ENCODE results near the gene ARHGAP8. TPM values are rescaled to one million over a fixed set of nuclear protein-coding genes. Genes with fewer than 3 reads are reported as not detected.
"Not testable (repeated sequence)": the region's sequence is repeated elsewhere in the genome, so short reads cannot be mapped to it uniquely, and the experiment has no call there.

ARHGAP8 gene
- total RNA-seq, 4 donors from 2014 or later: 1.7 to 5.7 (median 3.0) TPM

DNA sequence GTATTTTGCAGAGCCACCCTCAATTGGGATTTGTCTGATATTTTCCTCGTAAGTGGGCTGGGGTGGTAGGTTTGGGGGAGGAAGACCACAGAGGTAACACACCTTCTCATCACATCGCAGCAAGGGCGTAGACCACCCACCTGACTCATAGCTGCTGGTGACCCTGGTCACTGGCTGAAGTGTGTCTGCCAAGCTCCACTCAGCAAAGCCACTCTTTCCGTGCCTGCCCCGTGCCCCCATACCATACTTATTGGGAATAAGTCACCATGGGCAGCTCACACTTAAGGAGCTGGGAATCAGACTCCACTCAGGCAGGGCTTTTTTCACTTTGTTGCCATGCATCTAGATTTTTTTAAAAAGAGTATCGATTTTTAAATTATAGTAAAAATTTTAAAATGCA, 145.9 kb downstream of the ARHGAP8 start:
- Histone ChIP-seq H3K27me3 (no peaks in the 10 kb centered on the region), H3K4me3 (no peak overlapping the region), H3K4me1 (no peaks in the 10 kb centered on the region), H3K9me3 (peaks cover 0 to 33% (median 4%) of the 10 kb centered on the region in 4 donors), H3K36me3 (peaks cover 0 to 18% (median 0%) of the 10 kb centered on the region in 3 donors), H3K27ac (no peak overlapping the region)
- DNase-seq (ENCODE audit: low spot score in 2 of 2): no peak
- WGBS, 2 donors: 92 to 97% methylated on average over 6 of the region's 6 CpGs
- TF ChIP-seq EP300 (IDR thresholded peaks at IDR 0.05) (no peak), POLR2A (IDR thresholded peaks at IDR 0.05) (no peak)
- TF ChIP-seq, protein P1, sequence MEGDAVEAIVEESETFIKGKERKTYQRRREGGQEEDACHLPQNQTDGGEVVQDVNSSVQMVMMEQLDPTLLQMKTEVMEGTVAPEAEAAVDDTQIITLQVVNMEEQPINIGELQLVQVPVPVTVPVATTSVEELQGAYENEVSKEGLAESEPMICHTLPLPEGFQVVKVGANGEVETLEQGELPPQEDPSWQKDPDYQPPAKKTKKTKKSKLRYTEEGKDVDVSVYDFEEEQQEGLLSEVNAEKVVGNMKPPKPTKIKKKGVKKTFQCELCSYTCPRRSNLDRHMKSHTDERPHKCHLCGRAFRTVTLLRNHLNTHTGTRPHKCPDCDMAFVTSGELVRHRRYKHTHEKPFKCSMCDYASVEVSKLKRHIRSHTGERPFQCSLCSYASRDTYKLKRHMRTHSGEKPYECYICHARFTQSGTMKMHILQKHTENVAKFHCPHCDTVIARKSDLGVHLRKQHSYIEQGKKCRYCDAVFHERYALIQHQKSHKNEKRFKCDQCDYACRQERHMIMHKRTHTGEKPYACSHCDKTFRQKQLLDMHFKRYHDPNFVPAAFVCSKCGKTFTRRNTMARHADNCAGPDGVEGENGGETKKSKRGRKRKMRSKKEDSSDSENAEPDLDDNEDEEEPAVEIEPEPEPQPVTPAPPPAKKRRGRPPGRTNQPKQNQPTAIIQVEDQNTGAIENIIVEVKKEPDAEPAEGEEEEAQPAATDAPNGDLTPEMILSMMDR (IDR thresholded peaks at IDR 0.05): no peak

DNA sequence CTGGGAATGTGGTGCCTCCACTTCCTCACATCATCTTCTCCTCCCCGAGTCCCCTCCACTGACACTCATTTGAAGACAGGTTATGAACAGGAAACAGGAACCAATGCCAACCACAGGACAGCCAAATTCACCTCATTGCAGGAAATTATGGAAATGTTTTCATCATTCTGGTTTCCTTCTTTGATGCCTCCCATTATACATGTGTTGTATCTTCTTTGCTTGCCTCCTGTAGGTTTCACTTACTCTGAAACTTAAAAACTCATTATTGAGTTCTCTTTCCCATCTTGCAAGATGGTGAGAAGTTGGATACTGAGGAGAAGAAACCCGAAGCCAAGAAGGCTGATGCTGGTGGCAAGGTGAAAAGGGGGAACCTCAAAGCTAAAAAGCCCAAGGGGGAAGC, 148.9 kb downstream of the ARHGAP8 start:
- H3K4me1 ChIP-seq: no peaks in the 10 kb centered on the region
- no peaks in the 10 kb centered on the region for H3K27me3 ChIP-seq
- TF ChIP-seq POLR2A (IDR thresholded peaks at IDR 0.05): no peak
- TF ChIP-seq, protein P1 (IDR thresholded peaks at IDR 0.05): no peak
- no peak for TF ChIP-seq EP300 (IDR thresholded peaks at IDR 0.05)
- no peak overlapping the region for H3K4me3 ChIP-seq
- 82 to 88% methylated on average over 2 of the region's 2 CpGs for WGBS, 2 donors
- no peak for DNase-seq (ENCODE audit: low spot score in 2 of 2)
- peaks cover 0 to 33% (median 4%) of the 10 kb centered on the region in 4 donors for H3K9me3 ChIP-seq
- H3K27ac ChIP-seq: no peak overlapping the region
- peaks cover 0 to 15% (median 0%) of the 10 kb centered on the region in 3 donors for H3K36me3 ChIP-seq

DNA sequence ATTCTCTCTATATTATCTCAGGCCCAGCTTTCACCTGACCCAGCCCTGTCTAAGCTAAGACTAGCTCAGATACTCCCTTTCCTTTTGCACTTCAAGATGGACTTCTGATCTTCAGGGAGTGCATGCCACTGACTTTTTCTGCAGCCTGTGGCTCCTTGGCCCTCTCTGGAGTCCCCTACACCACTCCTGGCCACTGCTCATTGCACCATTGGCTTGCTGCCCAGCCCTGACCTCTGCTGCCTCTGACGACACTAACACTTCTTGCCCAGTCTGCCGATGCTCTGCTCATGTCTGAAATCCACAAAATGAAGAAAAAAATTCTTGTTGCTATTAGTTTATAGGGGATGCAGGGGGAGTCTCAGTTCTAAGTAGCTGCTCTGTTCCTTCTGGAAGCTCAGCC, 150.8 kb downstream of the ARHGAP8 start:
- H3K9me3 ChIP-seq: peaks cover 0 to 33% (median 4%) of the 10 kb centered on the region in 4 donors
- peaks cover 0 to 32% (median 0%) of the 10 kb centered on the region in 3 donors for H3K36me3 ChIP-seq
- not testable (repeated sequence) for H3K27ac ChIP-seq; H3K27me3 ChIP-seq; H3K4me1 ChIP-seq; H3K4me3 ChIP-seq; DNase-seq (ENCODE audit: low spot score in 2 of 2)
- 11 to 18% methylated on average over 2 of the region's 2 CpGs for WGBS, 2 donors

DNA sequence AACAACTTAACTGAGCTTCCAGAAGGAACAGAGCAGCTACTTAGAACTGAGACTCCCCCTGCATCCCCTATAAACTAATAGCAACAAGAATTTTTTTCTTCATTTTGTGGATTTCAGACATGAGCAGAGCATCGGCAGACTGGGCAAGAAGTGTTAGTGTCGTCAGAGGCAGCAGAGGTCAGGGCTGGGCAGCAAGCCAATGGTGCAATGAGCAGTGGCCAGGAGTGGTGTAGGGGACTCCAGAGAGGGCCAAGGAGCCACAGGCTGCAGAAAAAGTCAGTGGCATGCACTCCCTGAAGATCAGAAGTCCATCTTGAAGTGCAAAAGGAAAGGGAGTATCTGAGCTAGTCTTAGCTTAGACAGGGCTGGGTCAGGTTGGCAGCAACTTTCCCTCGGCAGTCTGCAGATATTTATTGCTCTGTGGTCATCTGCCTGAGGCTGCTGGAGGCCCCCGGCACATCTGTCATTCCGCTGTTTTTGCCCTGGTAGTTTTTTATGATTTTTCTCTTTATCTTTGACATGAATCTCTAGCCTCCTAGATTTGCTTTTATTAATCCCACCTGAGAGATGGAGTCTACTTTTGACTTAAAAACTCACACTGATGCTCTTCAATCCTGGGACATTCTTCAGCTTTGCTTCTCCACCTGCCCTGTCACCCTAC, 152.2 kb downstream of the ARHGAP8 start:
- not testable (repeated sequence) for H3K27ac ChIP-seq; H3K4me3 ChIP-seq; H3K27me3 ChIP-seq; DNase-seq (ENCODE audit: low spot score in 2 of 2); H3K4me1 ChIP-seq
- peaks cover 0 to 33% (median 4%) of the 10 kb centered on the region in 4 donors for H3K9me3 ChIP-seq
- H3K36me3 ChIP-seq: peaks cover 0 to 33% (median 0%) of the 10 kb centered on the region in 3 donors
- 63 to 69% methylated on average over 3 to 4 of the region's 5 CpGs for WGBS, 2 donors

DNA sequence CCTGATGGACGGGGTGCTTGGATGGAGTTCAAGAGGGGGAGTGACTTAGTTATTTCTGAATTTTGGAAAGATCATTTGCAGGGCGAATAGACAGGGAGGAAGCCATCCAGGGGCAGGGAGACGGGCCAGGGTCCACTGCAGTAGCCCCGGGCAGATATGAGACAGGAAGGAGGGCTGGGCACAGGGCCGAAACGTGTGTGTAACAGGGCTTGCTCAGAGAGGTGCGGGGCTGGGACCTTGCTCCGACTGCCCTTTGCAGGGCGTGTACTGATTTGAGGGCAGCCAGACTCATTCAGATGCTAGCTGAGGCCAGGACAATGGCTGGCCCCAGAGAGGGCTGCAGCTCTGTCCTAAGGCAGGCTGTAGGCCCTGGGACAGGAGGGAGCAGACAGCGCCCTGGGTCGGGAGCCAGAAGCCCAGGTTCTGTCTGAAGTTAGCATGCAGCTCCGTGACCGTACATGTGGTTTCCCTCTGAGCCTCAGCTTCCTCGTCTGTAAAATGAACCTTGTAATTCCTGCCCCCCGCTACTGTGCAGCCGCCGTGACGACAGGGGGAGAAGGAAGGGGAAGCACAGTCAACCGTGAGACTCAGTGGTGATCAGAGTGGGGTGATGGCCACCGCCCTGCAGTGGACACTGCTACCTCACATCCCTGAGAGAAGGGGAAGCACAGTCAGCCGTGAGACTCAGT, 154.0 kb downstream of the ARHGAP8 start:
- no peak for DNase-seq (ENCODE audit: low spot score in 2 of 2)
- Histone ChIP-seq H3K27ac (no peak overlapping the region), H3K4me3 (no peak overlapping the region), H3K9me3 (peaks cover 0 to 25% (median 2%) of the 10 kb centered on the region in 4 donors), H3K36me3 (peaks cover 0 to 44% (median 0%) of the 10 kb centered on the region in 3 donors), H3K27me3 (no peaks in the 10 kb centered on the region), H3K4me1 (no peaks in the 10 kb centered on the region)
- 91 to 95% methylated on average over 20 to 21 of the region's 21 CpGs for WGBS, 2 donors
- TF ChIP-seq EP300 (IDR thresholded peaks at IDR 0.05) (no peak), POLR2A (IDR thresholded peaks at IDR 0.05) (no peak)
- TF ChIP-seq, protein P1 (IDR thresholded peaks at IDR 0.05): no peak

DNA sequence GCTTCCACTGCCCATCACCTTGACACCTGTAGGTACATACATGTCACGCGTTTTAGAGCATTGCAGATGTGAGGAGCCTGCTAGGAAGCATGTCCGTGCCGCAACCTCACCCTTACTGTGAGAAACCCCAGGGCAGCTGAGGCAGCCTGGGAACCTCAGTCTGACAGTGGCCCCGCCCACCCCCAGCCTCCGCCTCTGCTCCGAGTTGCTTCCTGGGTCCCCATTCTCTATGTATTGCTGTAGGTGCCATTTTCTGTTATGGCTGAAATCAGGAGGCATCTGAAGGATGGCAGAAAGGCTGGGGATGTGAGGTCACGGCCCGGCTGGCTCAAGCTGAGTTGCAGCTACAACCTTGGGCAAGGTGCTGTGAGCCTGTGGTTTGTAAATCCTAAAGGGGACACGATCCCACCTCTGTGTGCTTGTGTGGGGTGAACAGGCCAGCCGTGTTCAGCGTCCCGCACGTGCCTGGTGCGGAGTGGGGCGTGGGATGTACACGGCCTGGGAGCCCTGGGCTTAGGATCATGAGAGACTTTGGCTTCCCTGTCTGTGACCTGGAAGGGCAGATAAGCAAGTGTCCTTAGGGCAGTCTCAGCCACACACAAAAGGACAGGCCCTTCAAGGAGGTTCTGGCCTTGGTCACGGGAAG, 154.7 kb downstream of the ARHGAP8 start:
- 92% methylated on average over 18 of the region's 18 CpGs for WGBS, 2 donors
- Histone ChIP-seq H3K27ac (no peak overlapping the region), H3K4me3 (no peak overlapping the region), H3K9me3 (peaks cover 0 to 22% (median 0%) of the 10 kb centered on the region in 4 donors), H3K36me3 (peaks cover 0 to 45% (median 0%) of the 10 kb centered on the region in 3 donors), H3K27me3 (no peaks in the 10 kb centered on the region), H3K4me1 (no peaks in the 10 kb centered on the region)
- DNase-seq (ENCODE audit: low spot score in 2 of 2): no peak
- TF ChIP-seq, protein P1 (IDR thresholded peaks at IDR 0.05): no peak
- TF ChIP-seq EP300 (IDR thresholded peaks at IDR 0.05): no peak
- TF ChIP-seq POLR2A (IDR thresholded peaks at IDR 0.05): no peak

Measured in tibial nerve (tissue), 4 donors.